ENCODE results near the gene CDH23. TPM values are rescaled to one million over a fixed set of nuclear protein-coding genes. Genes with fewer than 3 reads are reported as not detected.

Gene CDH23
- total and polyA plus RNA-seq, 9 of the 15 experiments (the other 6 are each of a cell fraction or from before 2014, with no cell fraction given): 0.18 to 1.2 (median 0.47) TPM

DNA sequence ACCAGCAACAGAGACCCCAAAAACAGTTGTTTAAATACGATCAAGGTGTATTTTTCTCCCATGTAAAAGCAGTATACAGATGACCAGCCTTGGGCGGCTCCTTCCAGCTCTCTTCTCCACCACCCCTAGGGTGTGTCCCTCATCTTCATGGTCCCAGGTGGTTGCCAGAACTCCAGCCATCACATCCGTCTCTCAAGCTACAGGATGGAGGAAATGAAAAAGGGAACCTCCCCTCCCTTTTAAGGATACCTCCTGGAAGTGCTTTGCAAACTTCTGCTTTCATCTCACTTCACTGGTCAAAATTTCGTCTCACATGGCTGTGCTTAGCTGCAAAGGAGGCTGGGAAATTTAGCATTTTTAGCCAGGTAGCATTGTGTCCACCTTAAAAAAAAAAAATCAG, 263.6 kb downstream of the CDH23 start (continued):
- TF ChIP-seq MGA (IDR thresholded peaks at IDR 0.05) (no peak), TAF15 (IDR thresholded peaks at IDR 0.05; ENCODE audit: low read depth, low read length) (no peak), SIN3A (IDR thresholded peaks at IDR 0.05; ENCODE audit: borderline replicate concordance in 2 of 2, control insufficient read depth in 1 of 2, low read depth in 2 of 2, low read length in 2 of 2) (no peak), DNMT1 (IDR thresholded peaks at IDR 0.05) (no peak), NCOA1 (IDR thresholded peaks at IDR 0.05; ENCODE audit: low read depth) (no peak), GATAD2A (IDR thresholded peaks at IDR 0.05) (no peak), ZNF77 (CRISPR knock-in tag; IDR thresholded peaks at IDR 0.05) (no peak), ZC3H4 (CRISPR knock-in tag; IDR thresholded peaks at IDR 0.05; ENCODE audit: borderline replicate concordance) (no peak)
- TF ChIP-seq, protein P1, sequence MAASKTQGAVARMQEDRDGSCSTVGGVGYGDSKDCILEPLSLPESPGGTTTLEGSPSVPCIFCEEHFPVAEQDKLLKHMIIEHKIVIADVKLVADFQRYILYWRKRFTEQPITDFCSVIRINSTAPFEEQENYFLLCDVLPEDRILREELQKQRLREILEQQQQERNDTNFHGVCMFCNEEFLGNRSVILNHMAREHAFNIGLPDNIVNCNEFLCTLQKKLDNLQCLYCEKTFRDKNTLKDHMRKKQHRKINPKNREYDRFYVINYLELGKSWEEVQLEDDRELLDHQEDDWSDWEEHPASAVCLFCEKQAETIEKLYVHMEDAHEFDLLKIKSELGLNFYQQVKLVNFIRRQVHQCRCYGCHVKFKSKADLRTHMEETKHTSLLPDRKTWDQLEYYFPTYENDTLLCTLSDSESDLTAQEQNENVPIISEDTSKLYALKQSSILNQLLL (CRISPR knock-in tag; IDR thresholded peaks at IDR 0.05; ENCODE audit: borderline replicate concordance): no peak
- TF ChIP-seq, protein P2, sequence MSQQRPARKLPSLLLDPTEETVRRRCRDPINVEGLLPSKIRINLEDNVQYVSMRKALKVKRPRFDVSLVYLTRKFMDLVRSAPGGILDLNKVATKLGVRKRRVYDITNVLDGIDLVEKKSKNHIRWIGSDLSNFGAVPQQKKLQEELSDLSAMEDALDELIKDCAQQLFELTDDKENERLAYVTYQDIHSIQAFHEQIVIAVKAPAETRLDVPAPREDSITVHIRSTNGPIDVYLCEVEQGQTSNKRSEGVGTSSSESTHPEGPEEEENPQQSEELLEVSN (IDR thresholded peaks at IDR 0.05; ENCODE audit: borderline replicate concordance in 1 of 2, extremely low read depth in 1 of 2, insufficient read depth in 1 of 2, insufficient read length in 1 of 2, low read depth in 1 of 2, low read length in 1 of 2, poor library complexity in 1 of 2, severe bottlenecking in 1 of 2): no peak
